ENCODE data around the gene VTI1A.
A peak's percentile ranks its signal among the peaks of the same experiment; 100 is the strongest.
"Not testable (repeated sequence)": the region's sequence is repeated elsewhere in the genome, so short reads cannot be mapped to it uniquely, and the experiment has no call there.

The VTI1A gene

GRCh38 chr10:112446855-112447619 is at the start of gene VTI1A, which contains the start of gene ZDHHC6:
Gene VTI1A, plus strand, starts transcription at chr10:112447215. Its CDS starts 159 bp downstream, at chr10:112447374.
Gene ZDHHC6, minus strand, starts transcription at chr10:112446914. Its CDS starts 1,478 bp downstream, at chr10:112445436.
- DNase-seq (ENCODE audit: low read depth): peak; percentile 75
- peak within 1 kb of the TSS; percentile 99 for H3K4me3 ChIP-seq (ENCODE audit: low read depth, low read length)
- TF ChIP-seq, protein P1, sequence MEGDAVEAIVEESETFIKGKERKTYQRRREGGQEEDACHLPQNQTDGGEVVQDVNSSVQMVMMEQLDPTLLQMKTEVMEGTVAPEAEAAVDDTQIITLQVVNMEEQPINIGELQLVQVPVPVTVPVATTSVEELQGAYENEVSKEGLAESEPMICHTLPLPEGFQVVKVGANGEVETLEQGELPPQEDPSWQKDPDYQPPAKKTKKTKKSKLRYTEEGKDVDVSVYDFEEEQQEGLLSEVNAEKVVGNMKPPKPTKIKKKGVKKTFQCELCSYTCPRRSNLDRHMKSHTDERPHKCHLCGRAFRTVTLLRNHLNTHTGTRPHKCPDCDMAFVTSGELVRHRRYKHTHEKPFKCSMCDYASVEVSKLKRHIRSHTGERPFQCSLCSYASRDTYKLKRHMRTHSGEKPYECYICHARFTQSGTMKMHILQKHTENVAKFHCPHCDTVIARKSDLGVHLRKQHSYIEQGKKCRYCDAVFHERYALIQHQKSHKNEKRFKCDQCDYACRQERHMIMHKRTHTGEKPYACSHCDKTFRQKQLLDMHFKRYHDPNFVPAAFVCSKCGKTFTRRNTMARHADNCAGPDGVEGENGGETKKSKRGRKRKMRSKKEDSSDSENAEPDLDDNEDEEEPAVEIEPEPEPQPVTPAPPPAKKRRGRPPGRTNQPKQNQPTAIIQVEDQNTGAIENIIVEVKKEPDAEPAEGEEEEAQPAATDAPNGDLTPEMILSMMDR (IDR thresholded peaks at IDR 0.05; ENCODE audit: control insufficient read depth, extremely low read depth, insufficient read depth): no peak; the same call in 1 of the 2 replicates

- H3K4me3 ChIP-seq (ENCODE audit: low read depth, low read length): no peak overlapping the region
- DNase-seq (ENCODE audit: low read depth): no peak
- TF ChIP-seq, protein P1 (IDR thresholded peaks at IDR 0.05; ENCODE audit: control insufficient read depth, extremely low read depth, insufficient read depth): no peak
These were observed 49.4 kb upstream of the VTI1A start for GRCh38 chr10:112397592-112397991.

- peak; percentile 53 for DNase-seq (ENCODE audit: low read depth)
- TF ChIP-seq, protein P1 (IDR thresholded peaks at IDR 0.05; ENCODE audit: control insufficient read depth, extremely low read depth, insufficient read depth): no peak
- no peak overlapping the region for H3K4me3 ChIP-seq (ENCODE audit: low read depth, low read length)
These were observed 44.1 kb upstream of the VTI1A start for GRCh38 chr10:112402917-112403316.

- no peak overlapping the region for H3K4me3 ChIP-seq (ENCODE audit: low read depth, low read length)
- DNase-seq (ENCODE audit: low read depth): no peak
- TF ChIP-seq, protein P1 (IDR thresholded peaks at IDR 0.05; ENCODE audit: control insufficient read depth, extremely low read depth, insufficient read depth): no peak
These were observed 42.4 kb upstream of the VTI1A start for GRCh38 chr10:112404617-112405016.

DNA sequence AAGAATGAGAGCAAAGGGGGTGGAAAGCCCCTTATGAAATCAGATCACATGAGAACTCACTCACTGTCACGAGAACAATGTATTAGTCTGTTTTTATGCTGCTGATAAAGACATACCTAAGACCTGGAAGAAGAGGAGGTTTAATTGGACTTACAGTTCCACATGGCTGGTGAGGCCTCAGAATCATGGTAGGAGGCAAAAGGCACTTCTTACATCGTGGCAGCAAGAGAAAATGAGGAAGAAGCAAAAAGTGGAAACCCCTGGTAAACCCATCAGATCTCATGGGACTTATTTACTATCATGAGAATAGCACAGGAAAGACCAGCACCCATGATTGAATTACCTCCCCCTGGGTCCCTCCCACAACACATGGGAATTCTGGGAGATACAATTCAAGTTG is 40.2 kb upstream of the VTI1A start:
- not testable (repeated sequence) for H3K4me3 ChIP-seq (ENCODE audit: low read depth, low read length); DNase-seq (ENCODE audit: low read depth)

DNA sequence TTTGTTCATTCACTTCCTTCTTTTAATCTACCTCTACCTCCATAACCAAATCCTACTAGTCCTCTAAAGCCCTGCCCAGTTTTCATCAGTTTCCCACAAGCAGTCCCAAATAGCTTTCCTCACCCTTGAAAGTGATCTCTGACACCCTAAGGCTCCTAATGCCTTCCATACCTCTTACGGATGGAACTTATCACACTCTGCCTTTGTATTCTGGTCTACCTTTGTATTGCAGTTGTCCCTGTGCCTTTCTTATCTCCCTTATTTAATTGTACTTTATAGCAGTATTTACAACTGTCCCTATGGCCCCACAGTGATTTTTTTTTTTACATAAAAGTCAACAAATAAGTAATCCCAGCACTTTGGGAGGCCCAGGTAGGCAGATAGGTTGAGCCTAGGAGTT is 39.3 kb upstream of the VTI1A start:
- TF ChIP-seq, protein P1 (IDR thresholded peaks at IDR 0.05; ENCODE audit: control insufficient read depth, extremely low read depth, insufficient read depth): no peak
- H3K4me3 ChIP-seq (ENCODE audit: low read depth, low read length): no peak overlapping the region
- DNase-seq (ENCODE audit: low read depth): no peak

DNA sequence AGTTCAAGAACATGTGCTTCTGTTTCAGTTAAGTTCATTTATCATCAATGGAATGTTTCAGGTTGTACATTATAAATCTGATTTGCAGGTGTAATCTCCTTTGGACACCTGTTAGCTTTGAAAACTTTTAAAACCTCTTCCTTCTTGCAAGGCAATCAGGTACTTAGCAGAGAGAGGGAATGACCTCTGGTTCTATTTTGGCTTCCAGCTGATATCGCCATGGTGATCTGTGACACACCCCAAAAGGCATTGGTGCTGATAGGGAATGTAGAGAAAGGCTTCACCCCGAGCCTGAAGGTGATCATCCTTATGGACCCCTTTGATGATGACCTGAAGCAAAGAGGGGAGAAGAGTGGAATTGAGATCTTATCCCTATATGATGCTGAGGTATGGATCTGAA is 37.7 kb upstream of the VTI1A start:
- DNase-seq (ENCODE audit: low read depth): no peak
- TF ChIP-seq, protein P1 (IDR thresholded peaks at IDR 0.05; ENCODE audit: control insufficient read depth, extremely low read depth, insufficient read depth): no peak
- H3K4me3 ChIP-seq (ENCODE audit: low read depth, low read length): no peak overlapping the region
